HepG2 (cell line): ENCODE results near the gene CDK7. TPM values are rescaled to one million over a fixed set of nuclear protein-coding genes. Genes with fewer than 3 reads are reported as not detected.

ENCODE experiments used
- CHD4 ChIP-seq: fragments of 200-600 bp; sonication (generic); IDR thresholded peaks from 2 replicates; pipeline ENCODE4 v1.7.0; 2017; ENCODE audit warnings: mild to moderate bottlenecking, low read length, borderline replicate concordance
- GMEB2 ChIP-seq: IDR thresholded peaks from 2 replicates; pipeline ENCODE4 v1.6.1; 2016; ENCODE audit warnings: missing biosample characterization, missing genetic modification reagents, low read depth
- HOXA7 ChIP-seq: sonication (generic); formaldehyde crosslinking; IDR thresholded peaks from 2 replicates; pipeline ENCODE4 v1.8.1; 2022; ENCODE audit warnings: mild to moderate bottlenecking, missing genetic modification reagents, moderate library complexity
- ISL2 ChIP-seq: sonication (generic); formaldehyde crosslinking; IDR thresholded peaks from 2 replicates; pipeline ENCODE4 v1.5.0; 2020; ENCODE audit warnings: missing genetic modification reagents
- LCORL ChIP-seq, 2 experiments: fragments of 450-650 bp in 1 of 2; sonication (generic) in 1 of 2; formaldehyde crosslinking in 1 of 2; IDR thresholded peaks; 2 replicates each; pipeline versions ENCODE4 v1.5.0 to v1.6.1; 2017 to 2020; ENCODE audit warnings: antibody characterized with exemption in 1 of 2, missing genetic modification reagents in 1 of 2
- MIER3 ChIP-seq: IDR thresholded peaks from 2 replicates; pipeline ENCODE4 v1.6.1; 2016; ENCODE audit warnings: missing compliant biosample characterization, borderline replicate concordance
- REPIN1 ChIP-seq: sonication (generic); formaldehyde crosslinking; IDR thresholded peaks from 2 replicates; pipeline ENCODE4 v1.8.0; 2022; ENCODE audit warnings: missing genetic modification reagents, low read depth, mild to moderate bottlenecking, borderline replicate concordance
- SMYD3 ChIP-seq: sonication (generic); formaldehyde crosslinking; IDR thresholded peaks from 2 replicates; pipeline ENCODE4 v1.8.1; 2023; ENCODE audit warnings: mild to moderate bottlenecking, missing genetic modification reagents
- SOX5 ChIP-seq: IDR thresholded peaks from 2 replicates; pipeline ENCODE4 v1.6.1; 2016; ENCODE audit warnings: borderline replicate concordance
- TAF15 ChIP-seq: fragments of 200-400 bp; formaldehyde crosslinking; IDR thresholded peaks from one replicate; pipeline ENCODE4 v1.6.1; 2018; ENCODE audit warnings: mild to moderate bottlenecking, low read depth, low read length; ENCODE audit not compliant: poor library complexity, severe bottlenecking
- ZBTB3 ChIP-seq: sonication (generic); formaldehyde crosslinking; IDR thresholded peaks from 2 replicates; pipeline ENCODE4 v1.4.0; 2020; ENCODE audit warnings: low read depth, mild to moderate bottlenecking, moderate library complexity, missing genetic modification reagents, borderline replicate concordance
- ZBTB7A ChIP-seq: sonication (generic); formaldehyde crosslinking; IDR thresholded peaks from 2 replicates; pipeline ENCODE4 v1.8.0; 2022; ENCODE audit warnings: mild to moderate bottlenecking, missing genetic modification reagents
- ZFP36L2 ChIP-seq: sonication (generic); formaldehyde crosslinking; IDR thresholded peaks from 2 replicates; pipeline ENCODE4 v1.4.0; 2020; ENCODE audit warnings: missing genetic modification reagents
- ZMYM2 ChIP-seq: sonication (generic); formaldehyde crosslinking; IDR thresholded peaks from 2 replicates; pipeline ENCODE4 v1.8.0; 2022; ENCODE audit warnings: mild to moderate bottlenecking, missing genetic modification reagents
- ZNF232 ChIP-seq: sonication (generic); formaldehyde crosslinking; IDR thresholded peaks from 2 replicates; pipeline ENCODE4 v1.4.0; 2020; ENCODE audit warnings: missing genetic modification reagents, borderline replicate concordance
- ZNF281 ChIP-seq: sonication (generic); formaldehyde crosslinking; IDR thresholded peaks from 2 replicates; pipeline ENCODE4 v1.4.0; 2020; ENCODE audit warnings: missing genetic modification reagents, borderline replicate concordance
- ZNF549 ChIP-seq: sonication (generic); formaldehyde crosslinking; IDR thresholded peaks from 2 replicates; pipeline ENCODE4 v1.5.0; 2020; ENCODE audit warnings: missing genetic modification reagents
- ZNF790 ChIP-seq: sonication (generic); formaldehyde crosslinking; IDR thresholded peaks from 2 replicates; pipeline ENCODE4 v1.8.0; 2022; ENCODE audit warnings: missing genetic modification reagents, mild to moderate bottlenecking, borderline replicate concordance
- ZNF883 ChIP-seq: sonication (generic); formaldehyde crosslinking; IDR thresholded peaks from 2 replicates; pipeline ENCODE4 v1.5.1; 2020; ENCODE audit warnings: mild to moderate bottlenecking, missing genetic modification reagents; ENCODE audit errors: not compliant biosample characterization
- ZSCAN21 ChIP-seq: sonication (generic); formaldehyde crosslinking; IDR thresholded peaks from 2 replicates; pipeline ENCODE4 v1.8.0; 2022; ENCODE audit warnings: mild to moderate bottlenecking, missing genetic modification reagents, moderate library complexity, borderline replicate concordance
- polyA plus RNA-seq, 8 experiments: library from polyadenylated mRNA; depleted of rRNA in 3 of 8; stranded (reverse) in 7 of 8; unstranded in 1 of 8; fragments of >200 nt; fragmentation: Illumina TruSeq in 4 of 8; extraction: Trizol in 4 of 8; gene quantifications; 2 replicates each; pipeline versions ENCODE4 v1.2.1 to v1.2.3, GENCODE V29; 2011 to 2016; ENCODE audit warnings: low read depth in 4 of 8, missing spikeins in 1 of 8, mixed read lengths in 1 of 8; ENCODE audit not compliant: insufficient read depth in 1 of 8
- total RNA-seq, 5 experiments: library from RNA; depleted of rRNA; stranded (reverse); fragments of >200 nt; fragmentation: Illumina TruSeq; extraction: Trizol; gene quantifications; 2 replicates each; pipeline ENCODE4 v1.2.3, GENCODE V29; 2016; ENCODE audit warnings: low read depth in 1 of 5
- TF ChIP-seq, protein P1 (sequence below): sonication (generic); formaldehyde crosslinking; IDR thresholded peaks from 2 replicates; pipeline ENCODE4 v1.9.0; 2021; ENCODE audit warnings: missing genetic modification reagents, mild to moderate bottlenecking, borderline replicate concordance
- TF ChIP-seq, protein P2 (sequence below): IDR thresholded peaks from 2 replicates; pipeline ENCODE4 v1.6.1; 2018; ENCODE audit warnings: missing genetic modification reagents, mild to moderate bottlenecking, missing compliant biosample characterization

CDK7 gene
- total and polyA plus RNA-seq, 2 of the 13 experiments (the other 11 are each of a cell fraction or from before 2014, with no cell fraction given), result 41.2 to 54.9 TPM

DNA sequence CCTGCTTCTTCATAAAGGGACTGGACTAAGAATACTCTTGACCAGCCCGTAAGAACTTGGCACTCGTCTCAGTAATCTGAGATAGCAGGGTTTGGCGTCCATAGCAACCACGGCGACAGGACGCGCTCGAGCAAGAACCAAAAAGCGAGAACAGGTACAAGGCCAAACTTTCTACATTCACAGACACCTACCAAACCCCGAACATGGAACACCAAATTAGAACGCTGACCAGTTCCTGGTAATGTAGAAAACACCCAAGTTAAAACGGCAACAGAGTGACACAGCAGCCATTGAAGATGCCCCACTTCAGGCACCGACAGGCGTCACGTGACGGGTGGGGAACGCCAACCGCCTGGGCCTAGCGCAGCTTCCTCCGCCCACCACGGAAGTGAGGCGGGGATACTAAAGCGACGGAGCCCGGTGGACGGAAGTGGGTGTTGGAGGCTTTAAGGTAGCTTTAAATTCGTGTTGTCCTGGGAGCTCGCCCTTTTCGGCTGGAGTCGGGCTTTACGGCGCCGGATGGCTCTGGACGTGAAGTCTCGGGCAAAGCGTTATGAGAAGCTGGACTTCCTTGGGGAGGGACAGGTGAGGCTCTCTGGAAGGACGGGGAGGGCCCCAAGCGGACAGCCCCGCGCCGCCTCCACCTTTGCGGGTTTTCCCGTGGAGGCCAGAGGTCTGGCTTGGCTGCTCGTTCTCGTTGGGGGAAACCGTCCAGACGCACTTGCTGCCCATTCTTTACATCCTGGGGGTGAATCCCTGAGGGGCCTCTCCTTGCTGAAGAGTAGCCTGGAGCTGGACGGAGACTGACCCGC, at the start of gene CDK7 (continued):
- TF ChIP-seq MIER3 (CRISPR knock-in tag) (no peak), ZBTB3 (CRISPR knock-in tag) (no peak), ZNF281 (no peak), ZNF883 (no peak), ISL2 (CRISPR knock-in tag) (peak; percentile 50; the same call in 1 of the 2 replicates), CHD4 (no peak), ZFP36L2 (CRISPR knock-in tag) (no peak), REPIN1 (CRISPR knock-in tag) (peak; percentile 26; the same call in 1 of the 2 replicates), HOXA7 (CRISPR knock-in tag) (no peak), LCORL (IDR thresholded peaks at IDR 0.05) (no peak), LCORL (CRISPR knock-in tag; IDR thresholded peaks at IDR 0.05) (peak; percentile 74), ZMYM2 (CRISPR knock-in tag) (no peak), ZNF232 (CRISPR knock-in tag) (no peak; the same call in 1 of the 2 replicates), ZNF549 (CRISPR knock-in tag) (no peak), ZSCAN21 (CRISPR knock-in tag) (no peak), GMEB2 (CRISPR knock-in tag) (no peak; the same call in 1 of the 2 replicates), ZNF790 (no peak), ZBTB7A (CRISPR knock-in tag) (no peak), SMYD3 (CRISPR knock-in tag) (no peak; the same call in 1 of the 2 replicates), TAF15 (no peak), SOX5 (CRISPR knock-in tag) (peak; percentile 35)
- TF ChIP-seq, protein P1, sequence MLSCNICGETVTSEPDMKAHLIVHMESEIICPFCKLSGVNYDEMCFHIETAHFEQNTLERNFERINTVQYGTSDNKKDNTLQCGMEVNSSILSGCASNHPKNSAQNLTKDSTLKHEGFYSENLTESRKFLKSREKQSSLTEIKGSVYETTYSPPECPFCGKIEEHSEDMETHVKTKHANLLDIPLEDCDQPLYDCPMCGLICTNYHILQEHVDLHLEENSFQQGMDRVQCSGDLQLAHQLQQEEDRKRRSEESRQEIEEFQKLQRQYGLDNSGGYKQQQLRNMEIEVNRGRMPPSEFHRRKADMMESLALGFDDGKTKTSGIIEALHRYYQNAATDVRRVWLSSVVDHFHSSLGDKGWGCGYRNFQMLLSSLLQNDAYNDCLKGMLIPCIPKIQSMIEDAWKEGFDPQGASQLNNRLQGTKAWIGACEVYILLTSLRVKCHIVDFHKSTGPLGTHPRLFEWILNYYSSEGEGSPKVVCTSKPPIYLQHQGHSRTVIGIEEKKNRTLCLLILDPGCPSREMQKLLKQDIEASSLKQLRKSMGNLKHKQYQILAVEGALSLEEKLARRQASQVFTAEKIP (CRISPR knock-in tag), result no peak
- TF ChIP-seq, protein P2, sequence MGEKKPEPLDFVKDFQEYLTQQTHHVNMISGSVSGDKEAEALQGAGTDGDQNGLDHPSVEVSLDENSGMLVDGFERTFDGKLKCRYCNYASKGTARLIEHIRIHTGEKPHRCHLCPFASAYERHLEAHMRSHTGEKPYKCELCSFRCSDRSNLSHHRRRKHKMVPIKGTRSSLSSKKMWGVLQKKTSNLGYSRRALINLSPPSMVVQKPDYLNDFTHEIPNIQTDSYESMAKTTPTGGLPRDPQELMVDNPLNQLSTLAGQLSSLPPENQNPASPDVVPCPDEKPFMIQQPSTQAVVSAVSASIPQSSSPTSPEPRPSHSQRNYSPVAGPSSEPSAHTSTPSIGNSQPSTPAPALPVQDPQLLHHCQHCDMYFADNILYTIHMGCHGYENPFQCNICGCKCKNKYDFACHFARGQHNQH (CRISPR knock-in tag), result peak; percentile 59
